GM19468 (cell line): Measurements from ENCODE around the gene IL25.
"Not testable (repeated sequence)": the region's sequence is repeated elsewhere in the genome, so short reads cannot be mapped to it uniquely, and the experiment has no call there.

Experiments
- ATAC-seq: cut with Tn5 transposase; IDR thresholded peaks from one replicate; pipeline ENCODE4 v1.9.1; 2021; ENCODE audit warnings: mild to moderate bottlenecking, moderate library complexity, moderate number of reproducible peaks; ENCODE audit not compliant: unreplicated experiment; ENCODE audit errors: extremely low read depth

Gene IL25

GRCh38 chr14:23406244-23406643, 33.6 kb downstream of the IL25 start:
- ATAC-seq = no peak

DNA sequence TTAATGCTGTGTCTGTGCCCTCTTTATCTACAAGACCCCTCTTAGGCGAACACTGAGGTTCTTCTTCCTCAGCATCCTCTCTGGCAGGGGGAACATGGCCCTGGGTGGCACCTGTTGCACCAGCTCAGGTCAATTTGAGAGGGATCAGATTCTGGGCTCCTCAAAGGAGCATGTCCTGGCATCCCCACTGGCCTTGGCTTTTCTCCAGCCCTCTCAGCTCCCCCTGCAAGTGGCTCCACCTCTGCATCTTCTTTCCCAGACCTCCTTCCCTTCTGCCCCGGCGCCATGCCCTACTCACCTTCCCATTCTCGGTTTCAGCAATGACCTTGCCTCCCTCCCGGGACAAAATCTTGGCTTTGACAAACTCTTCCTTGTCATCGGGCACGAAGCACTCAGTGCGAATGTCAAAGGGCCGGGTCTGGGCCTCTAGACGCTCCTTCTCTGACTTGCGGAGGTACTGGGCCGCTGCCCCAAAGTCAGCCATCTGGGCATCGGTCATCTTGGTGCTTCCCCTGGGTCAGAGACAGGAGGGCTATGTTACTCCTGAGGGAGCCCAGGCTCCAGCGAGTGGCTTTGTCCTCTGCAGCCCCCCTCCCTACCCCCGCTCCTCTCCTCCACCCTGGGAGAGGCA, 34.2 kb downstream of the IL25 start:
- ATAC-seq = no peak

- ATAC-seq = no peak
Measured at GRCh38 chr14:23407516-23408306, 35.1 kb downstream of the IL25 start, which contains the start of gene MYH6. MYH6 (minus strand) TSS chr14:23408273; CDS start chr14:23407223, 1,050 bp downstream.

GRCh38 chr14:23408307-23408630, 35.7 kb downstream of the IL25 start:
- ATAC-seq = no peak

DNA sequence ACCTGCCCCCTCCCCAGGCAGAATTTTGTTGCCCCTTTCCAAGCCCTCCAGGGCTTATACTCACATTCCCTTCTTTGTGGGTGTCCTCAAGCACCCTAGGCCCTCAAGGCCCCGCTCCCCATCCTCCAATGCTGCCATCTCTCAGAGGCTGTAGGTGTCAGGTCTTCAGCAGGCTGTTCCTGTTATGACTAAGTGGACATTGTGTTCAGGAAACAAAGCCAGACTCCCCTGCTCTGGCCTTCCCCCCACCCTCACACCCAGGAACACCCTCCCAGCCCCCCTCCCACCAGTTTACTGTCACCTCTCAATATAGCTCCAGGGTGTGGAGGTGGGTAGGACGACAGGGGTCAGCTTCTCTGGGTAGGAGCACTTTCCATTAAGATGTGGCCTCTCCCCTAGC, 36.9 kb downstream of the IL25 start:
- ATAC-seq = no peak

GRCh38 chr14:23409966-23410635, 37.5 kb downstream of the IL25 start:
- no peak for ATAC-seq

- no peak for ATAC-seq
Measured at GRCh38 chr14:23411563-23412525, 39.2 kb downstream of the IL25 start.

DNA sequence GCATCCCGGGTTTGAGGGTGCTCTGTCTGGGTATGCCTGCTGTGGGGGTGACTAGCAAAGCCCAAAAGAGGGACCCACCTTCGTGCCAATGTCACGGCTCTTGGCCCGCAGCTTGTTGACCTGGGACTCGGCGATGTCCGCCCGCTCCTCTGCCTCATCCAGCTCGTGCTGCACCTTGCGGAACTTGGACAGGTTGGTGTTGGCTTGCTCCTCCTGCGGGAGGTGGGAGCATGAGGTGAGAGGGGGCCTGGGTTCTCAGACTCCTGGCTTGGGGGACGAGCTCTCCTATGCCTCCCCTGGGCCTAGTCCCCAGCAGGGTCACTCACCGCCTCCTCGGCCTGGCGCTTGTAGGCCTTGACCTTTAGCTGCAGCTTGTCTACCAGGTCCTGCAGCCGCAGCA, 41.1 kb downstream of the IL25 start:
- ATAC-seq = no peak

DNA sequence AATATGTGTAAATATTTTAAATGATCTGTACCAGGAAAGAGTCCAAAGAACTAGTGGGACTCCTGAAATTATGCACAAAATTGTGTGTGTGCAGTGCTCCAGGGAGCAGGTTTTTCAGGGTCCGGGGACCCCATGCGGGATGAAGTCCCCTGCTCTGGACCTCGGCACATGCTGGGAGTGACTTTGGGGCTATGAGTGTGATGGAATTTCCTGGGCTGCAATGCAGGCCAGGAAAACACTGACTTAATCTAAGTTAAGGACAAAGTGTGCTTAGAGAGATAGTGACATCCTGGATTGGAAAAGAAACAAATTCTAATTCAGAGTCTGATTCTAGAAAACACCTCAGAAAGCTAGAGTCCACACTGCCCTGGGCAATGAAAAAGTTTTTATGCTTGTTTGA, 41.6 kb downstream of the IL25 start:
- no peak for ATAC-seq

DNA sequence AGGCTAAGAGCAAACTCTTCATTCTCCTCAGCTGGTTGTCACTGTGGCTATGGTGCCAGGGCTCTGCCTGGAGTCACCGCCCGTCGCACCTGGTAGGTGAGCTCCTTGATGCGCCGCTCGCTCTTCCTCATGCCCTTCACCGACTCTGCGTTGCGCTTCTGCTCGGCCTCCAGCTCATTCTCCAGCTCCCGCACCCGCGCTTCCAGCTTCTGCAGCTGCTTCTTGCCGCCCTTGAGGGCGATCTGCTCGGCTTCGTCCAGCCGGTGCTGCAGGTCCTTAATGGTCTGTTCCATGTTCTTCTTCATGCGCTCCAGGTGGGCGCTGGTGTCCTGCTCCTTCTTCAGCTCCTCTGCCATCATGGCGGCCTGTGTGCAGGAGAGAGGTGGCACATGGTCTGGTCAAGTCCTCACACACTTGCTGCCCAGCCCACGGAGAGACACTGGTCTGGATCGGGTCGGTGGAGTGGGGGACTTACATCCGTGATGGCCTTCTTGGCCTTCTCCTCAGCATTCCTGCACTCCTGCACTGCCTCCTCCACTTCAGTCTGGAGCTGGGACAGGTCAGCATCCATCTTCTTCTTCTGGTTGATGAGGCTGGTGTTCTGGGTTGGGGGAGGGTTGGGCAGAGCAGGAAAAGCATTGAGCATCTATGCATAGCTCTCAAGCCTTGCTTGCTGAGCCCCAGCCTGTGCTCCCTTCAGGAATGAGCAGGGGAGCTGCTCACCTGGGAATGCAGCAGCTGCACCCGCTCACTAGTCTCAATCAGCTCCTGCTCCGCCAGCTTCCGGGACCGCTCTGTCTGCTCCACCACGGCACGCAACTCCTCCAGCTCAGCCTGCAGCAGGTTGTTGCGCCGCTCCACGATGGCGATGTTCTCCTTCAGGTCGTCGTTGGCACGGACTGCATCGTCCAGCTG, 42.6 kb downstream of the IL25 start:
- ATAC-seq = no peak

- no peak for ATAC-seq
Measured at GRCh38 chr14:23415821-23416778, 43.5 kb downstream of the IL25 start.

- ATAC-seq = no peak
Measured at GRCh38 chr14:23416801-23417200, 44.2 kb downstream of the IL25 start.

- ATAC-seq = not testable (repeated sequence)
Measured at GRCh38 chr14:23417269-23417668, 44.7 kb downstream of the IL25 start.

- ATAC-seq = no peak
Measured at GRCh38 chr14:23418021-23418420, 45.4 kb downstream of the IL25 start.

GRCh38 chr14:23419646-23420045, 47.0 kb downstream of the IL25 start:
- not testable (repeated sequence) for ATAC-seq

GRCh38 chr14:23421594-23421993, 49.0 kb downstream of the IL25 start:
- no peak for ATAC-seq

DNA sequence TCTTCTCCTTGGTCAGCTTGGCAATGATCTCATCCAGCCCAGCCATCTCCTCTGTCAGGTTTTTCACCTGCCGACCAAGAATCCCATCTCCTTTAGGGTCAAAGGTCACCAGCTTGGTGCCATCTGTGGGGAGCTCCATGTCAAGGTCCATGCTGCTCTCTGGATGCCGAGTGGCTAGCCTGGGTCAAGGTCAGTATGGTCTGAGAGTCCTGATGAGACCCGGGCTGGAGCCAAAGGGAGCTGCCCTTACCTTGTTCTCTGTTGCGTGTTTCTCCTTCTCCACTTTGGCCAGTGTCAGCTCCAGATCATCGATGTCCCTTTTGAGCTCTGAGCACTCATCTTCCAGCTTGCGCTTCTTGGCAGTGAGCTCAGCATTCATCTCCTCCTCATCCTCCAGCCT, 51.0 kb downstream of the IL25 start:
- ATAC-seq = no peak

DNA sequence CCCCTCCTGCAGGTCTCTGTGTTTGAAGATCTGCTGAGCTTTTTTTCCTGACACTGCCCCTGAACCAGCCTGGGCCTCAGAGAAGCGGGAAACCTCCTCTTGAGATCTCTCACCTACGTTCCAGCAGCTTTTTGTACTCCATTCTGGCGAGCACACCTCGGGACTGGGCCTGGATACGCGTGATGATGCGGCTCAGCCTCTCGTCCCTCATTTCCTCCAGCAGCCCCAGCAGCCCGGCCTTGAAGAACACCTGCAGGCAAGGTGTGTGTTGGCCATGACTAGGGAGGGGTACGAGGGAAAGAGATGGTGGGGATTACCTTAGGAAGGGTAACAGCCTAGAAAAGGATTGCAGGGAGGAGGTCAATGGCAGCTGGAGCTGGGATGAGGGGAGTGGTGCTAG, 52.6 kb downstream of the IL25 start:
- no peak for ATAC-seq
